ENCODE measurements around the gene L3MBTL3.
"Not testable (repeated sequence)": the region's sequence is repeated elsewhere in the genome, so short reads cannot be mapped to it uniquely, and the experiment has no call there.

The L3MBTL3 gene

GRCh38 chr6:130093546-130093945 is 75.2 kb downstream of the L3MBTL3 start:
- no peak for DNase-seq

- peak; percentile 20 for DNase-seq
Measured at GRCh38 chr6:130098317-130098716, 79.9 kb downstream of the L3MBTL3 start.

- no peak for DNase-seq
Measured at GRCh38 chr6:130099119-130099518, 80.7 kb downstream of the L3MBTL3 start.

GRCh38 chr6:130105996-130106704 is 87.8 kb downstream of the L3MBTL3 start:
- DNase-seq = no peak

GRCh38 chr6:130107710-130108109 is 89.3 kb downstream of the L3MBTL3 start:
- no peak for DNase-seq

- DNase-seq = no peak
Measured at GRCh38 chr6:130111031-130111430, 92.7 kb downstream of the L3MBTL3 start.

- no peak for DNase-seq
Measured at GRCh38 chr6:130113201-130113710, 94.9 kb downstream of the L3MBTL3 start.

GRCh38 chr6:130115036-130115435 is 96.7 kb downstream of the L3MBTL3 start:
- no peak for DNase-seq

GRCh38 chr6:130116273-130116672 is 97.9 kb downstream of the L3MBTL3 start:
- no peak for DNase-seq

- DNase-seq = not testable (repeated sequence)
Measured at GRCh38 chr6:130117187-130117701, 98.9 kb downstream of the L3MBTL3 start.

GRCh38 chr6:130118236-130118635 is 99.9 kb downstream of the L3MBTL3 start:
- DNase-seq = peak; percentile 1

GRCh38 chr6:130119211-130119610 is 100.8 kb downstream of the L3MBTL3 start:
- no peak for DNase-seq

- no peak for DNase-seq
Measured at GRCh38 chr6:130120731-130121130, 102.3 kb downstream of the L3MBTL3 start.

GRCh38 chr6:130122243-130122642 is 103.9 kb downstream of the L3MBTL3 start:
- no peak for DNase-seq

GRCh38 chr6:130127195-130127594 is 108.8 kb downstream of the L3MBTL3 start:
- DNase-seq = no peak

- no peak for DNase-seq
Measured at GRCh38 chr6:130128326-130128725, 109.9 kb downstream of the L3MBTL3 start.

GRCh38 chr6:130129762-130130246 is 111.4 kb downstream of the L3MBTL3 start:
- no peak for DNase-seq

- no peak for DNase-seq
Measured at GRCh38 chr6:130132286-130132701, 113.9 kb downstream of the L3MBTL3 start.

GRCh38 chr6:130134582-130134981 is 116.2 kb downstream of the L3MBTL3 start:
- no peak for DNase-seq

GRCh38 chr6:130136798-130137197 is 118.4 kb downstream of the L3MBTL3 start:
- DNase-seq = no peak

- no peak for DNase-seq
Measured at GRCh38 chr6:130138116-130138908, 119.9 kb downstream of the L3MBTL3 start.

GRCh38 chr6:130138909-130139242 is 120.5 kb downstream of the L3MBTL3 start:
- DNase-seq = no peak

GRCh38 chr6:130140084-130140483 is 121.7 kb downstream of the L3MBTL3 start:
- DNase-seq = no peak

GRCh38 chr6:130143709-130144108 is 125.3 kb downstream of the L3MBTL3 start:
- no peak for DNase-seq

Measured in DMS79 treated with DMSO at 0.1 percent for 48 hours (cell line).